Keratinocyte (primary cell): ENCODE results near the gene CRTAP. TPM values are rescaled to one million over a fixed set of nuclear protein-coding genes. Genes with fewer than 3 reads are reported as not detected.

Source experiments
- DNase-seq: peaks from one replicate; pipeline ENCODE4 v3.0.0-alpha.2; 2011; ENCODE audit warnings: low read depth, missing footprints, low spot score
- FAIRE-seq: peaks from 2 replicates; lab custom pipeline; 2011; peaks lifted over from hg19 to GRCh38; lab: Jason Lieb, UNC
- H2AFZ ChIP-seq: 2 replicates; pipeline ENCODE4 v1.6.0; 2012; ENCODE audit warnings: low read length, control low read depth, inconsistent platforms; ENCODE audit not compliant: control insufficient read depth
- H3K27ac ChIP-seq: 2 replicates; pipeline ENCODE4 v1.5.1; 2011; ENCODE audit warnings: low read length; ENCODE audit not compliant: control insufficient read depth, insufficient read depth
- H3K27me3 ChIP-seq: 3 replicates; pipeline ENCODE4 v1.6.0; 2011; ENCODE audit warnings: low read length; ENCODE audit not compliant: control insufficient read depth, insufficient read depth; ENCODE audit errors: extremely low read depth
- H3K36me3 ChIP-seq, 2 experiments: 2 replicates in 1 of 2; 3 replicates in 1 of 2; pipeline ENCODE4 v1.5.1; 2011; ENCODE audit warnings: low read length in 2 of 2, mild to moderate bottlenecking in 1 of 2; ENCODE audit not compliant: control insufficient read depth in 2 of 2, insufficient read depth in 2 of 2; ENCODE audit errors: extremely low read depth in 1 of 2
- H3K4me1 ChIP-seq: 3 replicates; pipeline ENCODE4 v1.5.1; 2011; ENCODE audit warnings: low read length; ENCODE audit not compliant: control insufficient read depth, insufficient read depth; ENCODE audit errors: extremely low read depth
- H3K4me2 ChIP-seq: 3 replicates; pipeline ENCODE4 v1.6.0; 2011; ENCODE audit warnings: low read depth, low read length; ENCODE audit not compliant: control insufficient read depth, insufficient read depth; ENCODE audit errors: extremely low read depth
- H3K4me3 ChIP-seq, 3 experiments: fragments of 200-600 bp in 1 of 3; sonication (generic) in 1 of 3; 2 replicates in 2 of 3; 3 replicates in 1 of 3; pipeline ENCODE4 v1.5.1; 2011 to 2016; ENCODE audit warnings: low read length in 3 of 3, mild to moderate bottlenecking in 3 of 3, control low read depth in 2 of 3, inconsistent platforms in 1 of 3, low read depth in 1 of 3, mixed read lengths in 1 of 3, mixed run types in 1 of 3, moderate library complexity in 1 of 3; ENCODE audit not compliant: control insufficient read depth in 2 of 3, insufficient read depth in 2 of 3; ENCODE audit errors: extremely low read depth in 1 of 3
- H3K79me2 ChIP-seq: 2 replicates; pipeline ENCODE4 v1.6.0; 2012; ENCODE audit warnings: low read length; ENCODE audit not compliant: control insufficient read depth, insufficient read depth
- H3K9ac ChIP-seq: 3 replicates; pipeline ENCODE4 v1.6.0; 2011; ENCODE audit warnings: low read length; ENCODE audit not compliant: control insufficient read depth, insufficient read depth; ENCODE audit errors: extremely low read depth
- H3K9me1 ChIP-seq: 3 replicates; pipeline ENCODE4 v1.6.0; 2011; ENCODE audit warnings: low read length; ENCODE audit not compliant: control insufficient read depth, insufficient read depth; ENCODE audit errors: extremely low read depth
- H3K9me3 ChIP-seq: 2 replicates; pipeline ENCODE4 v1.5.1; 2012; ENCODE audit warnings: low read depth, low read length; ENCODE audit not compliant: control insufficient read depth
- H4K20me1 ChIP-seq: 3 replicates; pipeline ENCODE4 v1.6.0; 2011; ENCODE audit warnings: low read length; ENCODE audit not compliant: control insufficient read depth, insufficient read depth; ENCODE audit errors: extremely low read depth
- CTCF ChIP-seq, 3 experiments: IDR thresholded peaks in 1 of 3; conservative IDR thresholded peaks in 1 of 3; optimal IDR thresholded peaks in 1 of 3; 2 replicates in 2 of 3; 3 replicates in 1 of 3; pipeline versions ENCODE3 to v1.5.1; 2011; ENCODE audit warnings: low read length in 3 of 3, mild to moderate bottlenecking in 3 of 3, moderate library complexity in 2 of 3, control low read depth in 1 of 3, inconsistent platforms in 1 of 3; ENCODE audit not compliant: insufficient read depth in 2 of 3; ENCODE audit errors: extremely low read depth in 1 of 3
- EZH2 ChIP-seq: IDR thresholded peaks from one replicate; pipeline ENCODE4 v1.6.1; 2012; ENCODE audit warnings: inconsistent platforms, mild to moderate bottlenecking, low read length, moderate library complexity
- dilution Hi-C: fragments of 300-500 bp; cut with MboI; formaldehyde crosslinking; loops from one replicate; pipeline ENCODE4 v1.7.0; 2020; ENCODE audit warnings: low sequenced_read_pairs; ENCODE audit not compliant: extremely low pct_ligation_motif_present
- polyA plus RNA-seq, 5 experiments: library from polyadenylated mRNA; depleted of rRNA in 3 of 5; stranded (reverse) in 3 of 5; stranded (forward) in 1 of 5; unstranded in 1 of 5; fragments of >200 nt; gene quantifications; 1 replicate in 1 of 5; 2 replicates in 3 of 5; 3 replicates in 1 of 5; pipeline versions ENCODE4 v1.2.1 to v1.2.3, GENCODE V29; 2011 to 2012; ENCODE audit warnings: missing spikeins in 2 of 5, low read depth in 1 of 5, low replicate concordance in 1 of 5

The CRTAP gene
- polyA plus RNA-seq, 1 donor (not counting 4 experiments of a cell fraction or from before 2014, with no cell fraction given), result 170 TPM

- DNase-seq (no peak), FAIRE-seq (no peak)
- Histone ChIP-seq H3K4me3 (no peak overlapping the region), H3K27me3 (peaks cover 6% of the 10 kb centered on the region), H3K9me3 (no peaks in the 10 kb centered on the region), H3K4me2 (no peak overlapping the region), H4K20me1 (no peaks in the 10 kb centered on the region), H3K9me1 (no peaks in the 10 kb centered on the region), H3K4me1 (no peaks in the 10 kb centered on the region), H3K27ac (no peak overlapping the region), H2AFZ (no peak overlapping the region), H3K79me2 (no peaks in the 10 kb centered on the region), H3K36me3 (no peaks in the 10 kb centered on the region), H3K9ac (no peak overlapping the region)
- no peak for TF ChIP-seq CTCF (optimal IDR thresholded peaks at IDR 0.05 in 1 of 3, IDR thresholded peaks at IDR 0.05 in 1 of 3, conservative IDR thresholded peaks at IDR 0.05 in 1 of 3; ENCODE audit: extremely low read depth in 1 of 3, insufficient read depth in 2 of 3, low read length in 3 of 3)
- no peak for TF ChIP-seq EZH2
- dilution Hi-C loops, result no loop called here
Observed at GRCh38 chr3:33171580-33171979, 57.8 kb downstream of the CRTAP start.

GRCh38 chr3:33173103-33173502 lies 59.3 kb downstream of the CRTAP start:
- H3K36me3 ChIP-seq, result no peaks in the 10 kb centered on the region
- H3K4me1 ChIP-seq, result no peaks in the 10 kb centered on the region
- H3K9me1 ChIP-seq, result no peaks in the 10 kb centered on the region
- DNase-seq (no peak), FAIRE-seq (no peak)
- H3K4me3 ChIP-seq, result no peak overlapping the region
- no peaks in the 10 kb centered on the region for H3K79me2 ChIP-seq
- H3K4me2 ChIP-seq, result no peak overlapping the region
- H3K27ac ChIP-seq, result no peak overlapping the region
- no peak overlapping the region for H2AFZ ChIP-seq
- H4K20me1 ChIP-seq, result no peaks in the 10 kb centered on the region
- H3K9me3 ChIP-seq, result no peaks in the 10 kb centered on the region
- dilution Hi-C loops, result no loop called here
- no peak for TF ChIP-seq EZH2
- no peak for TF ChIP-seq CTCF (optimal IDR thresholded peaks at IDR 0.05 in 1 of 3, IDR thresholded peaks at IDR 0.05 in 1 of 3, conservative IDR thresholded peaks at IDR 0.05 in 1 of 3; ENCODE audit: extremely low read depth in 1 of 3, insufficient read depth in 2 of 3, low read length in 3 of 3)
- H3K9ac ChIP-seq, result no peak overlapping the region
- H3K27me3 ChIP-seq, result peaks cover 6% of the 10 kb centered on the region
